Left lung (tissue), 10 donors: Measurements from ENCODE around the gene ZNF630. TPM values are rescaled to one million over a fixed set of nuclear protein-coding genes. Genes with fewer than 3 reads are reported as not detected.
A peak's percentile ranks its signal among the peaks of the same experiment; 100 is the strongest.
"Not testable (repeated sequence)": the region's sequence is repeated elsewhere in the genome, so short reads cannot be mapped to it uniquely, and the experiment has no call there.

Experiments used
- ATAC-seq: fragments of 200-7000 bp; cut with Tn5 transposase; one replicate; pipeline ENCODE4 v1.9.1; 2020; ENCODE audit warnings: moderate library complexity
- DNase-seq, 4 donors: peaks; one replicate each; pipeline ENCODE4 v3.0.0-alpha.2; 2013 to 2020
- H3K27ac ChIP-seq, 2 donors: fragments of 200-600 bp; sonication (generic) in 1 of 2; one replicate each; pipeline versions ENCODE4 v1.5.0 to v1.8.0; 2020 to 2021
- H3K27me3 ChIP-seq, 2 donors: fragments of 200-600 bp; sonication (generic) in 1 of 2; one replicate each; pipeline versions ENCODE4 v1.5.0 to v1.8.0; 2020 to 2021
- H3K36me3 ChIP-seq, 2 donors: fragments of 200-600 bp; sonication (generic) in 1 of 2; one replicate each; pipeline versions ENCODE4 v1.5.0 to v1.8.0; 2020 to 2021
- H3K4me1 ChIP-seq, 2 donors: fragments of 200-600 bp; one replicate each; pipeline ENCODE4 v1.8.0; 2021
- H3K4me3 ChIP-seq, 2 donors: fragments of 200-600 bp; sonication (generic) in 1 of 2; one replicate each; pipeline versions ENCODE4 v1.5.0 to v1.8.0; 2020 to 2021; ENCODE audit warnings: mild to moderate bottlenecking in 1 of 2
- H3K9me3 ChIP-seq, 2 donors: fragments of 200-600 bp; sonication (generic) in 1 of 2; one replicate each; pipeline versions ENCODE4 v1.5.0 to v1.8.0; 2020 to 2021
- CTCF ChIP-seq, 2 donors: fragments of 200-600 bp; sonication (generic) in 1 of 2; IDR thresholded peaks; one replicate each; pipeline versions ENCODE4 v1.5.0 to v1.8.0; 2021; ENCODE audit warnings: antibody characterized with exemption in 2 of 2
- intact Hi-C, 2 donors: fragments of 100-400 bp; cut with DNase I; formaldehyde crosslinking; loops; one replicate each; pipeline versions ENCODE4 v1.11.2 to v1.14.2; 2022
- polyA plus RNA-seq, 6 donors: library from polyadenylated mRNA; unstranded; fragments of 120-200 nt; gene quantifications; one replicate each; pipeline ENCODE4 v1.2.1, GENCODE V29; 2013; ENCODE audit not compliant: insufficient read length in 6 of 6
- total RNA-seq, 2 donors: library from RNA; stranded (reverse); fragmentation: NEBNext Ultra II Directional; extraction: Animal tissue kit (Norgen Biotek cat#: 25700); gene quantifications; one replicate each; pipeline ENCODE4 v1.2.1, GENCODE V29; 2021
- donor health status: DM: no; HTN: yes; CAD: no.
- donor health status: DM: no; HTN: no; CAD: no.

ZNF630 gene
- total and polyA plus RNA-seq, 8 donors, result 2.2 to 6.0 (median 4.2) TPM

- H3K27ac ChIP-seq, result no peak overlapping the region
Measured at GRCh38 chrX:48022100-48022499, 49.3 kb downstream of the ZNF630 start.

GRCh38 chrX:48021026-48021900, 50.2 kb downstream of the ZNF630 start:
- Histone ChIP-seq H3K27me3 (no peaks in the 10 kb centered on the region), H3K4me3 (peak overlapping the region; percentile 25 to 44), H3K36me3 (no peaks in the 10 kb centered on the region), H3K27ac (peak overlapping the region; percentile 83 to 87), H3K9me3 (no peaks in the 10 kb centered on the region), H3K4me1 (no peaks in the 10 kb centered on the region)
- ATAC-seq, result peak; percentile 89
- DNase-seq, result peak; percentile 74 to 92 (median 80)
- intact Hi-C loops, result loop anchor here in 1 of 2 donors (10.0 kb wide), 1 partner anchor 186 kb away; the partner anchor contains the start of gene ZNF81
- no peak for TF ChIP-seq CTCF (IDR thresholded peaks at IDR 0.05)

More at GRCh38 chrX:48022100-48022499, 49.3 kb downstream of the ZNF630 start:
- TF ChIP-seq CTCF (IDR thresholded peaks at IDR 0.05), result no peak
- no peaks in the 10 kb centered on the region for H3K9me3 ChIP-seq
- H3K27me3 ChIP-seq, result no peaks in the 10 kb centered on the region
- H3K4me3 ChIP-seq, result peak overlapping the region in 1 of 2 donors; percentile 44
- intact Hi-C loops, result loop anchor here in 1 of 2 donors (10.0 kb wide), 1 partner anchor 187 kb away; the partner anchor contains the start of gene ZNF81
- no peaks in the 10 kb centered on the region for H3K36me3 ChIP-seq
- H3K4me1 ChIP-seq, result no peaks in the 10 kb centered on the region
- no peak for DNase-seq
- ATAC-seq, result no peak

GRCh38 chrX:48020472-48020871, 51.0 kb downstream of the ZNF630 start:
- not testable (repeated sequence) for H3K4me1 ChIP-seq, H3K36me3 ChIP-seq, DNase-seq, H3K9me3 ChIP-seq, H3K27me3 ChIP-seq
- peak; percentile 6 for ATAC-seq
- intact Hi-C loops, result loop anchor here in 1 of 2 donors (10.0 kb wide), 1 partner anchor 186 kb away; the partner anchor contains the start of gene ZNF81
- peak overlapping the region in 1 of 2 donors; percentile 44 for H3K4me3 ChIP-seq
- H3K27ac ChIP-seq, result peak overlapping the region; percentile 83 to 87

GRCh38 chrX:48019892-48020291, 51.5 kb downstream of the ZNF630 start:
- H3K9me3 ChIP-seq, H3K4me1 ChIP-seq, H3K27ac ChIP-seq, H3K36me3 ChIP-seq, DNase-seq, ATAC-seq, H3K4me3 ChIP-seq, H3K27me3 ChIP-seq: not testable (repeated sequence)
- intact Hi-C loops, result loop anchor here in 1 of 2 donors (10.0 kb wide), 1 partner anchor 185 kb away; the partner anchor contains the start of gene ZNF81

GRCh38 chrX:48016583-48017310, 54.7 kb downstream of the ZNF630 start:
- H3K4me3 ChIP-seq, DNase-seq, intact Hi-C loops, H3K27me3 ChIP-seq, H3K4me1 ChIP-seq, ATAC-seq, H3K9me3 ChIP-seq, H3K36me3 ChIP-seq, H3K27ac ChIP-seq: not testable (repeated sequence)

GRCh38 chrX:48009445-48009960, 61.9 kb downstream of the ZNF630 start:
- DNase-seq, H3K4me1 ChIP-seq, H3K27me3 ChIP-seq, intact Hi-C loops, H3K27ac ChIP-seq, H3K36me3 ChIP-seq, ATAC-seq, H3K9me3 ChIP-seq, H3K4me3 ChIP-seq: not testable (repeated sequence)

Other genes with a start within 250 kb of the ZNF630 start
- gene ZNF81, start 234.7 kb downstream of the ZNF630 start, total RNA-seq, result 10 to 100 TPM in 1 of 2 donors, 1 to 10 TPM in 1; 8.5 to 12.3 TPM
- gene ZNF81, start 234.7 kb downstream of the ZNF630 start, polyA plus RNA-seq, result 1 to 10 TPM; 5.8 to 9.1 (median 6.5) TPM
- gene ZNF182, start 67.7 kb downstream of the ZNF630 start, total RNA-seq, result 1 to 10 TPM; 5.1 to 5.9 TPM
- gene ZNF182, start 67.7 kb downstream of the ZNF630 start, polyA plus RNA-seq, result 10 to 100 TPM in 4 of 6 donors, 1 to 10 TPM in 2; 9.6 to 13.4 (median 10.9) TPM
- not detected for gene SPACA5, start 64.7 kb downstream of the ZNF630 start, total RNA-seq
- gene SPACA5, start 64.7 kb downstream of the ZNF630 start, polyA plus RNA-seq, result under 1 TPM in 5 of 6 donors, not detected in 1; 0.34 to 0.49 (median 0.41) TPM
- gene SPACA5B, start 59.0 kb upstream of the ZNF630 start, total RNA-seq, result not detected
- under 1 TPM in 1 of 6 donors, not detected in 5; 0.35 TPM for gene SPACA5B, start 59.0 kb upstream of the ZNF630 start, polyA plus RNA-seq
- gene SSX5, start 125.2 kb upstream of the ZNF630 start, total RNA-seq, result not detected
- gene SSX5, start 125.2 kb upstream of the ZNF630 start, polyA plus RNA-seq, result not detected
- not detected for gene SSX1, start 183.8 kb upstream of the ZNF630 start, total RNA-seq
- gene SSX1, start 183.8 kb upstream of the ZNF630 start, polyA plus RNA-seq, result not detected